GM12878 (cell line): ENCODE results near the gene KCNJ16. TPM values are rescaled to one million over a fixed set of nuclear protein-coding genes. Genes with fewer than 3 reads are reported as not detected.

Experiments used
- ATAC-seq: fragments of 200-7000 bp; cut with Tn5 transposase; 3 replicates; pipeline ENCODE4 v1.9.1; 2020; ENCODE audit warnings: mild to moderate bottlenecking, moderate library complexity
- BruUV-seq: library from RNA; stranded (reverse); fragments of 400-500 nt; replicated peaks from 2 replicates; lab custom pipeline; 2021; lab: Mats Ljungman, UMichigan
- CTCF ChIA-PET: fragments of 300-600 bp; sonication (Branson Sonifier 250); formaldehyde crosslinking; extraction: SDS; loops from one replicate; lab custom pipeline; 2021; ENCODE audit warnings: inconsistent platforms; lab: Yijun Ruan, JAX
- POLR2A ChIA-PET: fragments of 350-600 bp; formaldehyde crosslinking; extraction: SDS; loops from one replicate; lab custom pipeline; 2021; ENCODE audit warnings: inconsistent platforms; lab: Charles Lee
- RAD21 ChIA-PET: fragments of 300-600 bp; sonication (Branson Sonifier 250); formaldehyde crosslinking; loops from one replicate; lab custom pipeline; 2023; ENCODE audit warnings: antibody characterized with exemption; ENCODE audit not compliant: unreplicated experiment; lab: Charles Lee
- SMC1A ChIA-PET: fragments of 300-600 bp; sonication (Branson Sonifier 250); formaldehyde crosslinking; loops from one replicate; lab custom pipeline; 2023; ENCODE audit not compliant: unreplicated experiment, uncharacterized antibody; lab: Charles Lee
- DNase-seq: peaks from one replicate; pipeline ENCODE4 v3.0.0-alpha.2; 2011; ENCODE audit warnings: low read depth, low spot score
- FAIRE-seq: peaks from 3 replicates; lab custom pipeline; 2011; peaks lifted over from hg19 to GRCh38; lab: Jason Lieb, UNC
- H2AFZ ChIP-seq: 2 replicates; pipeline ENCODE4 v1.6.0; 2011; ENCODE audit warnings: low read depth, low read length, control low read depth; ENCODE audit not compliant: control insufficient read depth
- H3K27ac ChIP-seq: 2 replicates; pipeline ENCODE4 v1.5.1; 2011; ENCODE audit warnings: control low read depth; ENCODE audit not compliant: control insufficient read depth, insufficient read depth
- H3K27me3 ChIP-seq, 2 experiments: replicated peaks in 1 of 2; 2 replicates each; pipeline versions ENCODE4 v1.6.0 to v1.6.1; 2011; ENCODE audit warnings: low read length in 1 of 2; ENCODE audit not compliant: control insufficient read depth in 2 of 2, insufficient read depth in 2 of 2
- H3K36me3 ChIP-seq, 2 experiments: 2 replicates each; pipeline ENCODE4 v1.5.1; 2011; ENCODE audit warnings: low read length in 1 of 2; ENCODE audit not compliant: control insufficient read depth in 2 of 2, insufficient read depth in 2 of 2
- H3K4me1 ChIP-seq: 2 replicates; pipeline ENCODE4 v1.6.1; 2011; ENCODE audit warnings: mild to moderate bottlenecking, low read length, moderate library complexity, mixed read lengths; ENCODE audit not compliant: control insufficient read depth, insufficient read depth
- H3K4me2 ChIP-seq: 2 replicates; pipeline ENCODE4 v1.6.0; 2011; ENCODE audit warnings: control low read depth; ENCODE audit not compliant: control insufficient read depth, insufficient read depth
- H3K4me3 ChIP-seq: fragments of 200-600 bp; sonication (generic); 2 replicates; pipeline ENCODE4 v1.5.1; 2016
- H3K79me2 ChIP-seq: 2 replicates; pipeline ENCODE4 v1.6.0; 2011; ENCODE audit warnings: low read length; ENCODE audit not compliant: control insufficient read depth, insufficient read depth
- H3K9ac ChIP-seq: 2 replicates; pipeline ENCODE4 v1.8.0; 2011; ENCODE audit warnings: low read length, control low read depth, mixed read lengths; ENCODE audit not compliant: control insufficient read depth, insufficient read depth
- H3K9me3 ChIP-seq: replicated peaks from 3 replicates; pipeline ENCODE4 v1.5.1; 2011; ENCODE audit warnings: mild to moderate bottlenecking, low read length; ENCODE audit not compliant: control insufficient read depth, insufficient read depth
- H4K20me1 ChIP-seq: 2 replicates; pipeline ENCODE4 v1.6.0; 2011; ENCODE audit not compliant: control insufficient read depth, insufficient read depth
- ATF7 ChIP-seq: fragments of 450-650 bp; IDR thresholded peaks from 2 replicates; pipeline ENCODE4 v1.6.1; 2016; ENCODE audit warnings: low read depth, mild to moderate bottlenecking
- CEBPB ChIP-seq, 2 experiments: fragments of 150-350 bp in 1 of 2; IDR thresholded peaks; 2 replicates each; pipeline ENCODE4 v1.6.1; 2012 to 2014; ENCODE audit warnings: low read depth in 2 of 2, low read length in 2 of 2, borderline replicate concordance in 1 of 2, inconsistent platforms in 1 of 2
- CHD2 ChIP-seq: IDR thresholded peaks from 2 replicates; pipeline ENCODE4 v1.6.1; 2011; ENCODE audit warnings: low read depth, low read length, improper control_type of control experiment, borderline replicate concordance
- E2F8 ChIP-seq: fragments of 450-650 bp; IDR thresholded peaks from 2 replicates; pipeline ENCODE4 v1.6.1; 2018; ENCODE audit warnings: mild to moderate bottlenecking, low read depth, moderate library complexity; ENCODE audit not compliant: partially characterized antibody
- EED ChIP-seq: sonication (generic); IDR thresholded peaks from 2 replicates; pipeline ENCODE4 v1.6.1; 2016; ENCODE audit warnings: antibody characterized with exemption, low read depth
- ESRRA ChIP-seq: IDR thresholded peaks from 2 replicates; pipeline ENCODE4 v1.6.1; 2012; ENCODE audit warnings: mild to moderate bottlenecking, low read length, improper control_type of control experiment
- FOXK2 ChIP-seq: fragments of 450-650 bp; IDR thresholded peaks from 2 replicates; pipeline ENCODE4 v1.6.1; 2017; ENCODE audit warnings: mild to moderate bottlenecking, moderate library complexity
- KAT2A ChIP-seq: conservative IDR thresholded peaks from 2 replicates; pipeline ENCODE4 v1.6.1; 2011; ENCODE audit warnings: low read depth, low read length; ENCODE audit not compliant: control insufficient read depth
- MEF2A ChIP-seq: IDR thresholded peaks from 2 replicates; pipeline ENCODE4 v1.6.1; 2011; ENCODE audit warnings: low read depth, mild to moderate bottlenecking, low read length, moderate library complexity; ENCODE audit not compliant: insufficient read depth
- MTA2 ChIP-seq: fragments of 450-650 bp; IDR thresholded peaks from 2 replicates; pipeline ENCODE4 v1.6.1; 2016; ENCODE audit warnings: low read depth, mild to moderate bottlenecking, moderate library complexity
- MTA3 ChIP-seq: IDR thresholded peaks from 2 replicates; pipeline ENCODE4 v1.6.1; 2012; ENCODE audit warnings: low read length, inconsistent platforms, borderline replicate concordance
- MYC ChIP-seq: IDR thresholded peaks from 2 replicates; pipeline ENCODE4 v1.6.1; 2011; ENCODE audit warnings: mild to moderate bottlenecking, low read length, moderate library complexity, inconsistent platforms; ENCODE audit not compliant: insufficient read depth, insufficient replicate concordance, insufficient read length, severe bottlenecking
- NFYA ChIP-seq: IDR thresholded peaks from 2 replicates; pipeline ENCODE4 v1.6.1; 2011; ENCODE audit warnings: low read depth, mild to moderate bottlenecking, low read length, improper control_type of control experiment, borderline replicate concordance
- NFYB ChIP-seq: IDR thresholded peaks from 2 replicates; pipeline ENCODE4 v1.6.1; 2011; ENCODE audit warnings: low read depth, mild to moderate bottlenecking, low read length, improper control_type of control experiment, moderate library complexity; ENCODE audit not compliant: insufficient read depth
- POLR2A ChIP-seq: IDR thresholded peaks from 2 replicates; pipeline ENCODE4 v1.6.1; 2011; ENCODE audit warnings: low read depth, mild to moderate bottlenecking, low read length
- SIN3A ChIP-seq: IDR thresholded peaks from 2 replicates; pipeline ENCODE4 v1.6.1; 2012; ENCODE audit warnings: low read depth, low read length, improper control_type of control experiment
- SPI1 ChIP-seq: IDR thresholded peaks from 2 replicates; pipeline ENCODE4 v1.6.1; 2011; ENCODE audit warnings: low read depth, mild to moderate bottlenecking, low read length, moderate library complexity, borderline replicate concordance; ENCODE audit not compliant: insufficient read depth
- TCF3 ChIP-seq: IDR thresholded peaks from 2 replicates; pipeline ENCODE4 v1.6.1; 2012; ENCODE audit warnings: low read depth, mild to moderate bottlenecking, low read length, borderline replicate concordance; ENCODE audit not compliant: insufficient read depth
- WRNIP1 ChIP-seq: IDR thresholded peaks from 2 replicates; pipeline ENCODE4 v1.6.1; 2011; ENCODE audit warnings: low read depth, low read length, improper control_type of control experiment, borderline replicate concordance
- ZZZ3 ChIP-seq: IDR thresholded peaks from 2 replicates; pipeline ENCODE4 v1.6.1; 2011; ENCODE audit warnings: low read depth; ENCODE audit not compliant: control insufficient read depth, insufficient read length
- whole genome bisulfite sequencing: methylation state at CpG from one replicate; pipeline ENCODE4 v1.1.6; 2016; ENCODE audit warnings: low lambda C conversion rate; ENCODE audit not compliant: insufficient replicate concordance, insufficient coverage; ENCODE audit errors: missing lambda C conversion rate; 5-methylcytosine and 5-hydroxymethylcytosine counted together
- in situ Hi-C: fragments of 300-500 bp; cut with MboI; formaldehyde crosslinking; loops from 9 replicates; pipeline ENCODE4 v1.14.3; 2018; ENCODE audit warnings: mixed read lengths
- intact Hi-C: fragments of 100-400 bp; cut with micrococcal nuclease; formaldehyde crosslinking; loops from one replicate; pipeline ENCODE4 v1.14.2; 2022; ENCODE audit not compliant: unreplicated experiment
- polyA plus RNA-seq, 11 experiments: library from polyadenylated mRNA; depleted of rRNA in 4 of 11; unstranded in 6 of 11; stranded (reverse) in 5 of 11; fragments of >200 nt; fragmentation: Nextera tagmentation in 4 of 11; fragmentation: Illumina TruSeq in 1 of 11; extraction: Ambion mirVana in 4 of 11; extraction: Trizol in 1 of 11; gene quantifications; 1 replicate in 1 of 11; 2 replicates in 10 of 11; pipeline versions ENCODE4 v1.2.1 to v1.2.3, GENCODE V29; 2011 to 2016; ENCODE audit warnings: inconsistent platforms in 2 of 11, missing spikeins in 2 of 11, low read depth in 1 of 11
- total RNA-seq, 4 experiments: library from RNA; depleted of rRNA in 3 of 4; stranded (reverse); fragments of >200 nt in 3 of 4; fragmentation: Illumina TruSeq in 1 of 4; extraction: Trizol in 1 of 4; gene quantifications; 2 replicates each; pipeline versions ENCODE4 v1.2.1 to v1.2.3, GENCODE V29; 2013 to 2021

The KCNJ16 gene
- total and polyA plus RNA-seq, 10 of the 15 experiments (the other 5 are each of a cell fraction or from before 2014, with no cell fraction given) = 0.08 to 0.24 (median 0.20) TPM; not detected in 7

- SMC1A ChIA-PET = interaction anchor here (0.8 to 1.4 kb wide), 4 partner anchors 9 to 368 kb away, joined by 3 read pairs; no protein-coding TSS in a partner anchor
- Histone ChIP-seq H3K4me3 (no peak overlapping the region), H3K27ac (no peak overlapping the region), H3K4me1 (no peaks in the 10 kb centered on the region), H3K4me2 (no peak overlapping the region), H2AFZ (no peak overlapping the region), H3K9me3 (no peaks in the 10 kb centered on the region), H3K27me3 (no peaks in the 10 kb centered on the region)
- no peak for ATAC-seq
- 33% methylated on average over 6 of the region's 6 CpGs for WGBS
- CTCF ChIA-PET = interaction anchor here (0.7 to 2.5 kb wide), 3 partner anchors 9 to 550 kb away, joined by 3 to 6 read pairs (median 3); no protein-coding TSS in a partner anchor
- TF ChIP-seq NFYA = no peak
- no peak for TF ChIP-seq TCF3
- no peak for TF ChIP-seq POLR2A
- no peak for TF ChIP-seq WRNIP1
- no peak for TF ChIP-seq CEBPB (IDR thresholded peaks at IDR 0.05; ENCODE audit: borderline replicate concordance in 1 of 2, low read depth in 2 of 2, low read length in 2 of 2)
- TF ChIP-seq MTA2 = no peak
- TF ChIP-seq E2F8 = no peak
- TF ChIP-seq SIN3A = no peak
- no peak for TF ChIP-seq FOXK2
- TF ChIP-seq MEF2A = no peak
- no peak for TF ChIP-seq ATF7
- TF ChIP-seq MTA3 = no peak
- no peak for TF ChIP-seq CHD2
- TF ChIP-seq EED = no peak
- no peak for TF ChIP-seq MYC
- TF ChIP-seq SPI1 = no peak
- no peak for TF ChIP-seq ESRRA
- no peak for TF ChIP-seq KAT2A
- TF ChIP-seq NFYB = no peak
- no peak for TF ChIP-seq ZZZ3
- TF ChIP-seq, all 136 proteins: peak for 0
- Histone ChIP-seq H4K20me1 (no peaks in the 10 kb centered on the region), H3K79me2 (no peaks in the 10 kb centered on the region), H3K36me3 (no peaks in the 10 kb centered on the region), H3K9ac (no peak overlapping the region)
- ChIA-PET POLR2A (no interaction called here), RAD21 (no interaction called here)
- DNase-seq = no peak
- intact Hi-C loops = loop anchor here (10.0 kb wide), 1 partner anchor 64 kb away; no protein-coding TSS in a partner anchor
- no TSS peak for BruUV-seq
- in situ Hi-C loops = no loop called here
- FAIRE-seq = no peak
These were observed 83.6 kb downstream of the KCNJ16 start for GRCh38 chr17:70158591-70158990.
